Measurements from ENCODE around the gene SLC17A9.
"Not testable (repeated sequence)": the region's sequence is repeated elsewhere in the genome, so short reads cannot be mapped to it uniquely, and the experiment has no call there.

SLC17A9 gene

DNA sequence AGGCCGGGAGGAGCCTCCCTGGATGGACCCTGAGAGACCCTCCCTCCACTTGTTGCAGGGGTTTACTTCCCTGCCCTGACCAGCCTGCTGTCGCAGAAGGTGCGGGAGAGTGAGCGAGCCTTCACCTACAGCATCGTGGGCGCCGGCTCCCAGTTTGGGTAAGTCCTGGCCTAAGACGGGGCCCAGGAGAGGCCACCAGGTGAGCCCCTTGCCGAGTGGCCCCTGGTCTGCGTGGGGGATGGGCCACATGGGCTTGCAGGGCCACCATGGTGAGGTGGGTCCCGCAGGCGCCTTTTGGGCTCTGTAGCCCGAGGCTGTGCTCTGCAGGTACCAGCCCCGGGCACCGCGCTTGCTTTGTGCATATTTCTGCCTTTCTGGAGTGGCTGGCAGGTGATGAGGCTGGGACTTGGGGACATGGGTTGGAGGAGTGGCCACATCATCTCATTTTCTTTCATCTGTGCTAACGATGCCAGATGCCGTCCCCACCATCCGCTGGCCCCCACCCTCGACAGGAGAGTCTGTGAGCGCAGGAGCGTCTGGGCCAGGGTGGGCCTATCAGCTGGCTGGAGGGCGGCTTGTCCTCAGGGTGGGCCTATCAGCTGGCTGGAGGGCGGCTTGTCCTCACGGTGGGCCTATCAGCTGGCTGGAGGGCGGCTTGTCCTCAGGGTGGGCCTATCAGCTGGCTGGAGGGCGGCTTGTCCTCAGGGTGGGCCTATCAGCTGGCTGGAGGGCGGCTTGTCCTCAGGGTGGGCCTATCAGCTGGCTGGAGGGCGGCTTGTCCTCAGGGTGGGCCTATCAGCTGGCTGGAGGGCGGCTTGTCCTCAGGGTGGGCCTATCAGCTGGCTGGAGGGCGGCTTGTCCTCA, 8.2 kb downstream of the SLC17A9 start:
- not testable (repeated sequence) for H3K36me3 ChIP-seq (ENCODE audit: control insufficient read depth, insufficient read depth, low read length, severe bottlenecking); H3K4me3 ChIP-seq (ENCODE audit: low read length); H3K9ac ChIP-seq (ENCODE audit: low read length); DNase-seq (ENCODE audit: low read depth); H3K9me3 ChIP-seq (ENCODE audit: control insufficient read depth, low read length); H3K4me1 ChIP-seq (ENCODE audit: control insufficient read depth, insufficient read depth, low read length); H3K27me3 ChIP-seq (replicated peaks; ENCODE audit: control insufficient read depth, insufficient read depth, low read length)

DNA sequence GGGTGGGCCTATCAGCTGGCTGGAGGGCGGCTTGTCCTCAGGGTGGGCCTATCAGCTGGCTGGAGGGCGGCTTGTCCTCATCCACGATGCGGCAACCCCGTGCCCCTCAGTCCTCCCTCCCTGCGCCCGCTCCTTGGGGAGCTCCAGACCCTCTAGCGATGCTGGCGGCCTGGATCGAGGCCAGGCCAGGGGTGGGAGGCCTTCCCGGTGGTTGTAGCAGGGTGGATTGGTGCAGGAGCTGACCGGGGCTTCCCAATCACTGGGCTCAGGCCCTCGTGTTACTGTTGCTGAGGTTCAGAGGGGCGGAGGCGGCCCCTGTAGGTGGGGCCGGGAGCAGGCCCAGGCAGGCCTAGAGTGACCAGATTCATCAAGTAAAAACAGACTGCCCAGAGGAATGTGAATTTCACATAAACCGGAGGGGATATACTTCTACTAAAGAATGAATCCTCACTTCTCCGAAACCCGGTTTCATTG, 8.8 kb downstream of the SLC17A9 start:
- H3K4me3 ChIP-seq (ENCODE audit: low read length) = no peak overlapping the region
- H3K9ac ChIP-seq (ENCODE audit: low read length) = no peak overlapping the region
- H3K36me3 ChIP-seq (ENCODE audit: control insufficient read depth, insufficient read depth, low read length, severe bottlenecking) = no peaks in the 10 kb centered on the region
- H3K4me1 ChIP-seq (ENCODE audit: control insufficient read depth, insufficient read depth, low read length) = no peaks in the 10 kb centered on the region
- no peak for DNase-seq (ENCODE audit: low read depth)
- H3K27me3 ChIP-seq (replicated peaks; ENCODE audit: control insufficient read depth, insufficient read depth, low read length) = peaks cover 4% of the 10 kb centered on the region
- no peaks in the 10 kb centered on the region for H3K9me3 ChIP-seq (ENCODE audit: control insufficient read depth, low read length)

DNA sequence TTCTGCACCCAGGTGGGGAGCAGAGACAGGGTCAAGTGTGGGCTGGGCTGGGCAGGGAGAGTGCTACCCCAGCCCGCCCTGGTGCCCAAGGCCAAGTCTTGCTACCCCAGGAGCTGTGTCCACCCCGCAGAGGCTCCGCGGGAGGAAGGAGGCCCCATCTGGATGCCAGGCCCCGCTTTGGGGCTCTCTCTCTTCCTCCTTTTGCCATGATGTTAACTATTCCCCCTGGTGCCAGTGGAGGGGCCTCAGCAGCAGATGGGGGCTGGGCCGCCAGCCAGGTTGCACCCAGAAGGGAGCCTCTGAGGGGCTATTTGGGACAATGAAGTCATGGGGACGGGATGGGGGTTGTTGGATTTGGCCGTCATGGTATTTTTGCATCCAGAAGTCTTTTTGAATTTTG, 9.3 kb downstream of the SLC17A9 start:
- no peaks in the 10 kb centered on the region for H3K4me1 ChIP-seq (ENCODE audit: control insufficient read depth, insufficient read depth, low read length)
- no peak for DNase-seq (ENCODE audit: low read depth)

DNA sequence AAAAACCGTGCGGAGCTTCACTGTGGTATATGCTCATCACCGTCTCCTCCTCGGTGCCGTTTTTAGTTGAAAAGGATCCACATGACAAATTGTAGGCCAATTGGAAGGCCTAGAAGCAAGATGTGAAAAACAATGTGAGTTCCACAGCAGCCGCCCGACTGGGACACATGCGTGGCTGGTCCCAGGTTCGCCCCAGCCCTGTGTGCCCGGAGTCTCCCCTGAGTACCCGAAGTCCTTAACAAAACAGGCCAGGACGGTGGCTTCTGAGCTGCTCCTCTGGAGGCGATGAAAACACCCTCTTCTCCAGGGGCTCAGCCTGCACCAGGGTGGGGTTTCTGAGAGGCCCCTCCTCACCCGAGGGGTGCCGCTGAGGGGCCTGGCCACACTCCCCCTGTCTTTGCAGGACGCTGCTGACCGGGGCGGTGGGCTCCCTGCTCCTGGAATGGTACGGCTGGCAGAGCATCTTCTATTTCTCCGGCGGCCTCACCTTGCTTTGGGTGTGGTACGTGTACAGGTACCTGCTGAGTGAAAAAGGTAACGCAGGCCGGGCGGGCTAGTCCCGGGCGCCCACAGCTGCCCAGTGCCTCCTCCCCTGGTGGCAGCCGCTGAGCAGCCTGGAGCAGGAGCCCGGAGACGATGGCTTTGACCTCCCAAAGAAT, 9.8 kb downstream of the SLC17A9 start:
- no peaks in the 10 kb centered on the region for H3K9me3 ChIP-seq (ENCODE audit: control insufficient read depth, low read length)
- DNase-seq (ENCODE audit: low read depth) = no peak
- no peak overlapping the region for H3K9ac ChIP-seq (ENCODE audit: low read length)
- no peaks in the 10 kb centered on the region for H3K36me3 ChIP-seq (ENCODE audit: control insufficient read depth, insufficient read depth, low read length, severe bottlenecking)
- peaks cover 4% of the 10 kb centered on the region for H3K27me3 ChIP-seq (replicated peaks; ENCODE audit: control insufficient read depth, insufficient read depth, low read length)
- no peaks in the 10 kb centered on the region for H3K4me1 ChIP-seq (ENCODE audit: control insufficient read depth, insufficient read depth, low read length)
- no peak overlapping the region for H3K4me3 ChIP-seq (ENCODE audit: low read length)

More for the DNA sequence above, 9.3 kb downstream of the SLC17A9 start:
- no peak overlapping the region for H3K9ac ChIP-seq (ENCODE audit: low read length)
- H3K9me3 ChIP-seq (ENCODE audit: control insufficient read depth, low read length) = no peaks in the 10 kb centered on the region
- no peaks in the 10 kb centered on the region for H3K36me3 ChIP-seq (ENCODE audit: control insufficient read depth, insufficient read depth, low read length, severe bottlenecking)
- no peak overlapping the region for H3K4me3 ChIP-seq (ENCODE audit: low read length)
- peaks cover 4% of the 10 kb centered on the region for H3K27me3 ChIP-seq (replicated peaks; ENCODE audit: control insufficient read depth, insufficient read depth, low read length)

DNA sequence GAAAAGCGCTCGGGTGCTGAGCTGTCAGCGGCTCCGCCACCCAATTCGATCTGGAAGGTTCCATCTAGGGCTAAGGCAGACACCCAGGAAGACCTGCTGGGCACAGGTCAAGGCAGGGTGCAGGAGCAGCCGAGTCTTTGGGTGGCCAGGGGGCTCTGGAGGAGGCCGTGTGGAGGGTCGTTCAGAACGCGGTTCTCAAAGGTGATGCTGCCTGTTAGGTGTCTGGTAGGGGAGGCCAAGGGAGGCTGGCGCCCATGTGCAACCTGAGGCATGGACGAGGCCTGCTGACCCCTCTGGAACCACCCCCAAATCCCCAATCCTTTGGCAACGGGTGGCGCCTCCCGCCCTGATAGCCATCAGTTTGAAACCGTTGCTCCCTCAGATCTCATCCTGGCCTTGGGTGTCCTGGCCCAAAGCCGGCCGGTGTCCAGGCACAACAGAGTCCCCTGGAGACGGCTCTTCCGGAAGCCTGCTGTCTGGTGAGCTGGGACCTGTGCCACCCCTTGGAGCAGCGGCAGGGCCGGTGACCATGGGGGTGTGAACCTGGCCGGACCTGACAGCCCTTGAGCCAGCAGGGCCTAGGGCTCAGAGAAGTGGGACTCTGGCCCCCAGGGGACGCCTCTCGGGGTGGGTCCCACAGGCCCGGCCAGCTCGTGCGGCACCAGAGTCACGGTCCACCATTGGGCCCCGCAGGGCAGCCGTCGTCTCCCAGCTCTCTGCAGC, 10.5 kb downstream of the SLC17A9 start:
- no peak overlapping the region for H3K9ac ChIP-seq (ENCODE audit: low read length)
- H3K4me1 ChIP-seq (ENCODE audit: control insufficient read depth, insufficient read depth, low read length) = no peaks in the 10 kb centered on the region
- no peak overlapping the region for H3K4me3 ChIP-seq (ENCODE audit: low read length)
- DNase-seq (ENCODE audit: low read depth) = no peak
- peaks cover 4% of the 10 kb centered on the region for H3K27me3 ChIP-seq (replicated peaks; ENCODE audit: control insufficient read depth, insufficient read depth, low read length)
- H3K36me3 ChIP-seq (ENCODE audit: control insufficient read depth, insufficient read depth, low read length, severe bottlenecking) = no peaks in the 10 kb centered on the region
- no peaks in the 10 kb centered on the region for H3K9me3 ChIP-seq (ENCODE audit: control insufficient read depth, low read length)

GRCh38 chr20:62963614-62964397, 11.3 kb downstream of the SLC17A9 start:
- no peak overlapping the region for H3K4me3 ChIP-seq (ENCODE audit: low read length)
- DNase-seq (ENCODE audit: low read depth) = no peak
- peaks cover 2% of the 10 kb centered on the region for H3K4me1 ChIP-seq (ENCODE audit: control insufficient read depth, insufficient read depth, low read length)
- H3K9ac ChIP-seq (ENCODE audit: low read length) = no peak overlapping the region
- no peaks in the 10 kb centered on the region for H3K36me3 ChIP-seq (ENCODE audit: control insufficient read depth, insufficient read depth, low read length, severe bottlenecking)
- peaks cover 4% of the 10 kb centered on the region for H3K27me3 ChIP-seq (replicated peaks; ENCODE audit: control insufficient read depth, insufficient read depth, low read length)
- H3K9me3 ChIP-seq (ENCODE audit: control insufficient read depth, low read length) = no peaks in the 10 kb centered on the region

GRCh38 chr20:62964700-62965099, 12.2 kb downstream of the SLC17A9 start:
- H3K36me3 ChIP-seq (ENCODE audit: control insufficient read depth, insufficient read depth, low read length, severe bottlenecking) = no peaks in the 10 kb centered on the region
- H3K9ac ChIP-seq (ENCODE audit: low read length) = no peak overlapping the region
- H3K9me3 ChIP-seq (ENCODE audit: control insufficient read depth, low read length) = no peaks in the 10 kb centered on the region
- H3K27me3 ChIP-seq (replicated peaks; ENCODE audit: control insufficient read depth, insufficient read depth, low read length) = peaks cover 4% of the 10 kb centered on the region
- no peak overlapping the region for H3K4me3 ChIP-seq (ENCODE audit: low read length)
- no peak for DNase-seq (ENCODE audit: low read depth)
- peaks cover 4% of the 10 kb centered on the region for H3K4me1 ChIP-seq (ENCODE audit: control insufficient read depth, insufficient read depth, low read length)

GRCh38 chr20:62965363-62965771, 12.9 kb downstream of the SLC17A9 start:
- Histone ChIP-seq H3K9me3 (ENCODE audit: control insufficient read depth, low read length) (no peaks in the 10 kb centered on the region), H3K9ac (ENCODE audit: low read length) (no peak overlapping the region), H3K36me3 (ENCODE audit: control insufficient read depth, insufficient read depth, low read length, severe bottlenecking) (no peaks in the 10 kb centered on the region), H3K4me3 (ENCODE audit: low read length) (no peak overlapping the region), H3K27me3 (replicated peaks; ENCODE audit: control insufficient read depth, insufficient read depth, low read length) (peaks cover 7% of the 10 kb centered on the region), H3K4me1 (ENCODE audit: control insufficient read depth, insufficient read depth, low read length) (peaks cover 4% of the 10 kb centered on the region)
- DNase-seq (ENCODE audit: low read depth) = no peak

DNA sequence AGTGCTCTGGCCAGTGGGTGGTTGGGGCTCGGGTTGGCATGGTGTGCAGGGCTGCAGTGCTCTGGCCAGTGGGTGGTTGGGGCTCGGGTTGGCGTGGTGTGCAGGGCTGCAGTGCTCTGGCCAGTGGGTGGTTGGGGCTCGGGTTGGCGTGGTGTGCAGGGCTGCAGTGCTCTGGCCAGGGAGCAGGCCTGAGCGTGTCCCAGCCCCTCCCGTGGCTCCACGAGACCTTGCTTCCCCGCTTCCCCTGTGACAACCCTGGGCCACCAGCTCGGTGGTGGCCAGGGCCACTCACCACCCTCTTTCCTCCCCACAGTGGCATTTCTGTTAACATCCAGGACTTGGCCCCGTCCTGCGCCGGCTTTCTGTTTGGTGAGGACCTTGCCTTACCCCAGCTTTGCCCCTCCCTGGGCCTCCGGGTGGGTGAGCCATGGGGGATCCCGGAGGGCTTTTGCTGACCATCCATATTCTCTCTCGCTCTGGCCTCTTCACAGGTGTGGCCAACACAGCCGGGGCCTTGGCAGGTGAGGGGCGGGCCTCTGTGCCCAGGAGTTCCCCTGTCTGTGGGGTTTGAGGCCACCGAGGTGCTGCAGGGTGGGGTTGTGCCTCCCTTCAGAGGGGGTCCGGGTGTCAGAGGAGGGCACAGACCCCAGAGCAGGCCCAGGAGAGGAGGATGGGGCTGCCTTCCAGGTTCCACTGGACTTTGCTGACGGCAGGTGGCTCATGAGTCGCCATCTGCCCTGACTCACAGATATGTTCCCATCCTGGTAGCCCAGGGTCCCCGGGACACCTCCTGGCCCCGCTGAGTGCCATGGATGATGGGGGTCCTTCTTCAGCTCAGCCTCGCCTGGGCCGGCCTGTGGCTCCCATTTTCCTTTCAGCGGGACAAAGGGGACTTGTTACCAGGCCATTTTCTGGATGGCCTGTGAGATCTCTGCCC, 14.0 kb downstream of the SLC17A9 start:
- peaks cover 14% of the 10 kb centered on the region for H3K27me3 ChIP-seq (replicated peaks; ENCODE audit: control insufficient read depth, insufficient read depth, low read length)
- H3K9me3 ChIP-seq (ENCODE audit: control insufficient read depth, low read length) = no peaks in the 10 kb centered on the region
- H3K4me3 ChIP-seq (ENCODE audit: low read length) = no peak overlapping the region
- no peaks in the 10 kb centered on the region for H3K36me3 ChIP-seq (ENCODE audit: control insufficient read depth, insufficient read depth, low read length, severe bottlenecking)
- no peak for DNase-seq (ENCODE audit: low read depth)
- H3K9ac ChIP-seq (ENCODE audit: low read length) = no peak overlapping the region
- H3K4me1 ChIP-seq (ENCODE audit: control insufficient read depth, insufficient read depth, low read length) = peaks cover 4% of the 10 kb centered on the region

DNA sequence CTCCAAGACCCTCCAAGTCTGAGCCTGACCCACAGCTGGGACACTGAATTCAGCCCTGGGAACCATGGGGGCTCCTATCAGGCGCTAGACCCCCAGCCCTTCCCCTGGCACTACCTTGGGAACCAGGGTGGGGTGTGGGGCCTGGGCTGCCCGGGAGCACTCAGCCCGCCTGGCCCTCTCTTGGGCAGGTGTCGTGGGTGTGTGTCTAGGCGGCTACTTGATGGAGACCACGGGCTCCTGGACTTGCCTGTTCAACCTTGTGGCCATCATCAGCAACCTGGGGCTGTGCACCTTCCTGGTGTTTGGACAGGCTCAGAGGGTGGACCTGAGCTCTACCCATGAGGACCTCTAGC, 14.6 kb downstream of the SLC17A9 start:
- Histone ChIP-seq H3K9me3 (ENCODE audit: control insufficient read depth, low read length) (no peaks in the 10 kb centered on the region), H3K27me3 (replicated peaks; ENCODE audit: control insufficient read depth, insufficient read depth, low read length) (peaks cover 20% of the 10 kb centered on the region), H3K9ac (ENCODE audit: low read length) (no peak overlapping the region), H3K36me3 (ENCODE audit: control insufficient read depth, insufficient read depth, low read length, severe bottlenecking) (no peaks in the 10 kb centered on the region), H3K4me3 (ENCODE audit: low read length) (no peak overlapping the region), H3K4me1 (ENCODE audit: control insufficient read depth, insufficient read depth, low read length) (peaks cover 4% of the 10 kb centered on the region)
- no peak for DNase-seq (ENCODE audit: low read depth)
